HG02759 (cell line): ENCODE results near the gene DHX36.

Experiments used
- ATAC-seq: cut with Tn5 transposase; IDR thresholded peaks from one replicate; pipeline ENCODE4 v1.9.1; 2021; ENCODE audit warnings: mild to moderate bottlenecking, moderate library complexity; ENCODE audit not compliant: unreplicated experiment

DHX36 gene

DNA sequence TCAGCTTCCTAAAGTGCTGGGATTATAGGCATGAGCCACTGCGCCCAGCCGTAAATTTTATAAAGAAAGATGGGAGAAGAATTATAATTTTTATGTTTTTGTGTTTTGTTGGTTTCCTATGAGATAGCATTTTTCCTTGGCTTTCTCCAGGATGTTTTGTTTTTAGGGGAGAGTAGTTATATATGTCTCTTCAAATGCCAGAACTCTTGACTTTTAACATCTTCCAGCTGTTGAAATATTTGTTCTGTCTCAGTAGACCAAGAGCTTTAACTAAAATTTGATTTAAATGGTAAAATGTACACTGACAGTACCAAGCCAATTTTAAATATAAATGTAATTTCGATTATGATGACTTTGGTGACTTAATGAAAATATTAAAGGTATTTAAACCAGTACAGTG lies 96.8 kb downstream of the DHX36 start:
- no peak for ATAC-seq

DNA sequence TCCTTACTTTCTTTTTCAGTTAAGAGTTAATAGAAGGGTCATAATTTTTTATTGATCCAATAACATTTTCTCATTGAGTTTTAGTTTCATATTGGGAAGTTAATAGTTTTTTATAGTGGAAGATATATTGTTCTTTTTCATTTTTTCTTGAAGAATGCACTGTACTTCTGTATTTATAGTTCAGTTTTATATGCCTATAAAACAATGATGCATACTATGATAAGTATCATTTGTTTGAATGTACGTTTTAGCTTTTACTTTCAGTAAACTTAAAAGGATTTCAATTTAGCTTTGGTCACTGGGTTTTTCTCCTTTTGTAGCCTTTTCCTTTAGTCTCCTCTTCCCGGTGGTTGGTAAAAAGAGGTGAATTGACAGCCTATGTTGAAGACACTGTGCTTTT lies 98.8 kb downstream of the DHX36 start:
- no peak for ATAC-seq

- ATAC-seq, result no peak
These were observed 99.4 kb downstream of the DHX36 start for GRCh38 chr3:154224866-154225265.

- ATAC-seq, result no peak
These were observed 99.9 kb downstream of the DHX36 start for GRCh38 chr3:154224366-154224765.

DNA sequence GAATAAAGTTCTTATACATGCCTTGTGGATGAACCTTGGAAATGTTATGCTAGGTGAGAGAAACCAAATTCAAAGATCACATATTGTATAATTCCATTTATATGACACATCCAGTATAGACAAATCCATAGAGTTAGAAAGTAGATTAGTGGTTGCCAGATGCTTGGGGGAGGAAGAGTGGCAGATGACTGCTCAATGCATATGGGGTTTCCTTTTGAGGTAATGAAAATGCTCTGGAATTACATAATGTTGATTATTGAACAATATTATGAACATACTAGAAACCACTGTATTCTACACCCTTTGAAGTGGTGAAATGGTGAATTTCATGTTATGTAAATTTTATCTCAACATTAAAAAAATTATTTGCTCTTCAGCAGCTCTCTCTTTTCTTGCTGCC lies 100.8 kb downstream of the DHX36 start:
- ATAC-seq, result no peak
